Measurements from ENCODE around the gene RIT1. TPM values are rescaled to one million over a fixed set of nuclear protein-coding genes. Genes with fewer than 3 reads are reported as not detected.
A peak's percentile ranks its signal among the peaks of the same experiment; 100 is the strongest.

Gene RIT1
- total and polyA plus RNA-seq, 2 of the 13 experiments (the other 11 are each of a cell fraction or from before 2014, with no cell fraction given): 12.2 to 32.2 TPM

- TF ChIP-seq, protein P1, sequence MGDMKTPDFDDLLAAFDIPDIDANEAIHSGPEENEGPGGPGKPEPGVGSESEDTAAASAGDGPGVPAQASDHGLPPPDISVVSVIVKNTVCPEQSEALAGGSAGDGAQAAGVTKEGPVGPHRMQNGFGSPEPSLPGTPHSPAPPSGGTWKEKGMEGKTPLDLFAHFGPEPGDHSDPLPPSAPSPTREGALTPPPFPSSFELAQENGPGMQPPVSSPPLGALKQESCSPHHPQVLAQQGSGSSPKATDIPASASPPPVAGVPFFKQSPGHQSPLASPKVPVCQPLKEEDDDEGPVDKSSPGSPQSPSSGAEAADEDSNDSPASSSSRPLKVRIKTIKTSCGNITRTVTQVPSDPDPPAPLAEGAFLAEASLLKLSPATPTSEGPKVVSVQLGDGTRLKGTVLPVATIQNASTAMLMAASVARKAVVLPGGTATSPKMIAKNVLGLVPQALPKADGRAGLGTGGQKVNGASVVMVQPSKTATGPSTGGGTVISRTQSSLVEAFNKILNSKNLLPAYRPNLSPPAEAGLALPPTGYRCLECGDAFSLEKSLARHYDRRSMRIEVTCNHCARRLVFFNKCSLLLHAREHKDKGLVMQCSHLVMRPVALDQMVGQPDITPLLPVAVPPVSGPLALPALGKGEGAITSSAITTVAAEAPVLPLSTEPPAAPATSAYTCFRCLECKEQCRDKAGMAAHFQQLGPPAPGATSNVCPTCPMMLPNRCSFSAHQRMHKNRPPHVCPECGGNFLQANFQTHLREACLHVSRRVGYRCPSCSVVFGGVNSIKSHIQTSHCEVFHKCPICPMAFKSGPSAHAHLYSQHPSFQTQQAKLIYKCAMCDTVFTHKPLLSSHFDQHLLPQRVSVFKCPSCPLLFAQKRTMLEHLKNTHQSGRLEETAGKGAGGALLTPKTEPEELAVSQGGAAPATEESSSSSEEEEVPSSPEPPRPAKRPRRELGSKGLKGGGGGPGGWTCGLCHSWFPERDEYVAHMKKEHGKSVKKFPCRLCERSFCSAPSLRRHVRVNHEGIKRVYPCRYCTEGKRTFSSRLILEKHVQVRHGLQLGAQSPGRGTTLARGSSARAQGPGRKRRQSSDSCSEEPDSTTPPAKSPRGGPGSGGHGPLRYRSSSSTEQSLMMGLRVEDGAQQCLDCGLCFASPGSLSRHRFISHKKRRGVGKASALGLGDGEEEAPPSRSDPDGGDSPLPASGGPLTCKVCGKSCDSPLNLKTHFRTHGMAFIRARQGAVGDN (CRISPR knock-in tag; IDR thresholded peaks at IDR 0.05): peak; percentile 71
- TF ChIP-seq POLR2AphosphoS5 (IDR thresholded peaks at IDR 0.05; ENCODE audit: low read depth, low read length): peak; percentile 74
- TF ChIP-seq, protein P2, sequence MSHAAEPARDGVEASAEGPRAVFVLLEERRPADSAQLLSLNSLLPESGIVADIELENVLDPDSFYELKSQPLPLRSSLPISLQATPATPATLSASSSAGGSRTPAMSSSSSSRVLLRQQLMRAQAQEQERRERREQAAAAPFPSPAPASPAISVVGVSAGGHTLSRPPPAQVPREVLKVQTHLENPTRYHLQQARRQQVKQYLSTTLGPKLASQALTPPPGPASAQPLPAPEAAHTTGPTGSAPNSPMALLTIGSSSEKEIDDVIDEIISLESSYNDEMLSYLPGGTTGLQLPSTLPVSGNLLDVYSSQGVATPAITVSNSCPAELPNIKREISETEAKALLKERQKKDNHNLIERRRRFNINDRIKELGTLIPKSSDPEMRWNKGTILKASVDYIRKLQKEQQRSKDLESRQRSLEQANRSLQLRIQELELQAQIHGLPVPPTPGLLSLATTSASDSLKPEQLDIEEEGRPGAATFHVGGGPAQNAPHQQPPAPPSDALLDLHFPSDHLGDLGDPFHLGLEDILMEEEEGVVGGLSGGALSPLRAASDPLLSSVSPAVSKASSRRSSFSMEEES (CRISPR knock-in tag; IDR thresholded peaks at IDR 0.05): peak; percentile 42; the same call in 1 of the 2 replicates
- peak; percentile 28 for TF ChIP-seq SRSF1 (optimal IDR thresholded peaks at IDR 0.05; ENCODE audit: low read depth, low read length)
- TF ChIP-seq ATF1 (CRISPR knock-in tag; IDR thresholded peaks at IDR 0.05): peak; percentile 70; the same call in 1 of the 2 replicates
- TF ChIP-seq ARNTL (CRISPR knock-in tag; IDR thresholded peaks at IDR 0.05): peak; percentile 50; the same call in 1 of the 2 replicates
- TF ChIP-seq SETDB1 (CRISPR knock-in tag; IDR thresholded peaks at IDR 0.05; ENCODE audit: borderline replicate concordance): no peak
- TF ChIP-seq ZNF225 (CRISPR knock-in tag; IDR thresholded peaks at IDR 0.05): no peak
- TF ChIP-seq EP300 (IDR thresholded peaks at IDR 0.05; ENCODE audit: low read depth in 2 of 2, low read length in 2 of 2): peak in 1 of 2 experiments; percentile 9; a peak in 1 of 4 replicates
- no peak for TF ChIP-seq EP300 (CRISPR knock-in tag; IDR thresholded peaks at IDR 0.05; ENCODE audit: borderline replicate concordance)
- peak; percentile 37; the same call in 1 of the 2 replicates for TF ChIP-seq RARA (CRISPR knock-in tag; IDR thresholded peaks at IDR 0.05)
- peak in 1 of 2 experiments; percentile 35; a peak in 1 of 4 replicates for TF ChIP-seq KLF16 (CRISPR knock-in tag; IDR thresholded peaks at IDR 0.05)
- TF ChIP-seq ZNF432 (CRISPR knock-in tag; IDR thresholded peaks at IDR 0.05; ENCODE audit: borderline replicate concordance): no peak
- TF ChIP-seq IRF9 (CRISPR knock-in tag; IDR thresholded peaks at IDR 0.05; ENCODE audit: borderline replicate concordance): no peak
- peak; percentile 39; the same call in 1 of the 2 replicates for TF ChIP-seq GATAD1 (CRISPR knock-in tag; IDR thresholded peaks at IDR 0.05)
- TF ChIP-seq HNRNPK (IDR thresholded peaks at IDR 0.05; ENCODE audit: low read depth, low read length, poor library complexity, severe bottlenecking): peak; percentile 77
- peak; percentile 43; the same call in 1 of the 2 replicates for TF ChIP-seq PAXIP1 (CRISPR knock-in tag; conservative IDR thresholded peaks at IDR 0.05)
Measured at GRCh38 chr1:155911156-155912055, at the start of gene RIT1 (continued).
